HepG2 (cell line): ENCODE measurements around the gene RERE. TPM values are rescaled to one million over a fixed set of nuclear protein-coding genes. Genes with fewer than 3 reads are reported as not detected.

Source experiments
- ATF2 ChIP-seq: sonication (generic); formaldehyde crosslinking; IDR thresholded peaks from 2 replicates; pipeline ENCODE4 v1.4.0; 2020; ENCODE audit warnings: missing genetic modification reagents
- ATM ChIP-seq: fragments of 450-650 bp; IDR thresholded peaks from 2 replicates; pipeline ENCODE4 v1.7.1; 2017; ENCODE audit warnings: mild to moderate bottlenecking, borderline replicate concordance
- CAMTA2 ChIP-seq: sonication (generic); formaldehyde crosslinking; IDR thresholded peaks from 2 replicates; pipeline ENCODE4 v1.4.0; 2020; ENCODE audit warnings: mild to moderate bottlenecking, missing genetic modification reagents, borderline replicate concordance
- HIVEP1 ChIP-seq: sonication (generic); formaldehyde crosslinking; IDR thresholded peaks from 2 replicates; pipeline ENCODE4 v1.4.0; 2020; ENCODE audit warnings: mild to moderate bottlenecking, missing genetic modification reagents
- HNRNPLL ChIP-seq: fragments of 200-400 bp; formaldehyde crosslinking; IDR thresholded peaks from 2 replicates; pipeline ENCODE4 v1.6.1; 2017; ENCODE audit warnings: mild to moderate bottlenecking, low read depth, low read length; ENCODE audit not compliant: poor library complexity, severe bottlenecking
- IKZF5 ChIP-seq: IDR thresholded peaks from 2 replicates; pipeline ENCODE4 v1.6.1; 2018; ENCODE audit warnings: missing genetic modification reagents, mild to moderate bottlenecking, missing compliant biosample characterization
- NR1H2 ChIP-seq: sonication (generic); formaldehyde crosslinking; IDR thresholded peaks from 2 replicates; pipeline ENCODE4 v1.8.1; 2022; ENCODE audit warnings: low read depth, missing genetic modification reagents, borderline replicate concordance
- SSRP1 ChIP-seq: IDR thresholded peaks from 2 replicates; pipeline ENCODE4 v1.6.1; 2016; ENCODE audit warnings: control low read depth
- TAF15 ChIP-seq: fragments of 200-400 bp; formaldehyde crosslinking; IDR thresholded peaks from one replicate; pipeline ENCODE4 v1.6.1; 2018; ENCODE audit warnings: mild to moderate bottlenecking, low read depth, low read length; ENCODE audit not compliant: poor library complexity, severe bottlenecking
- TEAD2 ChIP-seq: sonication (generic); formaldehyde crosslinking; IDR thresholded peaks from 2 replicates; pipeline ENCODE4 v1.9.0; 2021; ENCODE audit warnings: missing genetic modification reagents
- U2AF2 ChIP-seq: fragments of 200-400 bp; formaldehyde crosslinking; IDR thresholded peaks from 2 replicates; pipeline ENCODE4 v1.6.1; 2017; ENCODE audit warnings: low read depth, mild to moderate bottlenecking, low read length
- ZBTB25 ChIP-seq: IDR thresholded peaks from 2 replicates; pipeline ENCODE4 v1.6.1; 2018; ENCODE audit warnings: missing genetic modification reagents
- ZFP41 ChIP-seq: sonication (generic); formaldehyde crosslinking; IDR thresholded peaks from 2 replicates; pipeline ENCODE4 v1.4.0; 2020; ENCODE audit warnings: mild to moderate bottlenecking, missing genetic modification reagents, borderline replicate concordance
- ZNF276 ChIP-seq: sonication (generic); formaldehyde crosslinking; IDR thresholded peaks from 2 replicates; pipeline ENCODE4 v1.4.0; 2020; ENCODE audit warnings: mild to moderate bottlenecking, low read depth, missing genetic modification reagents
- ZNF580 ChIP-seq: IDR thresholded peaks from 2 replicates; pipeline ENCODE4 v1.6.1; 2016; ENCODE audit warnings: low read depth, borderline replicate concordance
- ZNF607 ChIP-seq: sonication (generic); formaldehyde crosslinking; IDR thresholded peaks from 2 replicates; pipeline ENCODE4 v1.5.1; 2020; ENCODE audit warnings: missing genetic modification reagents, mild to moderate bottlenecking, borderline replicate concordance
- ZNF703 ChIP-seq: sonication (generic); formaldehyde crosslinking; IDR thresholded peaks from 2 replicates; pipeline ENCODE4 v1.5.1; 2020; ENCODE audit warnings: missing genetic modification reagents, mild to moderate bottlenecking, moderate library complexity, borderline replicate concordance
- ZNF710 ChIP-seq: sonication (generic); formaldehyde crosslinking; IDR thresholded peaks from 2 replicates; pipeline ENCODE4 v1.5.0; 2020; ENCODE audit warnings: mild to moderate bottlenecking, missing genetic modification reagents, borderline replicate concordance
- ZNF75D ChIP-seq: sonication (generic); formaldehyde crosslinking; IDR thresholded peaks from 2 replicates; pipeline ENCODE4 v1.8.1; 2023; ENCODE audit warnings: missing genetic modification reagents, mild to moderate bottlenecking, borderline replicate concordance
- ZNF816 ChIP-seq: sonication (generic); formaldehyde crosslinking; IDR thresholded peaks from 2 replicates; pipeline ENCODE4 v1.8.0; 2022; ENCODE audit warnings: missing genetic modification reagents, mild to moderate bottlenecking, borderline replicate concordance
- polyA plus RNA-seq, 8 experiments: library from polyadenylated mRNA; depleted of rRNA in 3 of 8; stranded (reverse) in 7 of 8; unstranded in 1 of 8; fragments of >200 nt; fragmentation: Illumina TruSeq in 4 of 8; extraction: Trizol in 4 of 8; gene quantifications; 2 replicates each; pipeline versions ENCODE4 v1.2.1 to v1.2.3, GENCODE V29; 2011 to 2016; ENCODE audit warnings: low read depth in 4 of 8, missing spikeins in 1 of 8, mixed read lengths in 1 of 8; ENCODE audit not compliant: insufficient read depth in 1 of 8
- total RNA-seq, 5 experiments: library from RNA; depleted of rRNA; stranded (reverse); fragments of >200 nt; fragmentation: Illumina TruSeq; extraction: Trizol; gene quantifications; 2 replicates each; pipeline ENCODE4 v1.2.3, GENCODE V29; 2016; ENCODE audit warnings: low read depth in 1 of 5

RERE gene
- total and polyA plus RNA-seq, 2 of the 13 experiments (the other 11 are each of a cell fraction or from before 2014, with no cell fraction given), result 18.3 to 21.9 TPM

GRCh38 chr1:8314346-8315280, 502.8 kb downstream of the RERE start (continued):
- TF ChIP-seq ATM (no peak), ZNF75D (no peak), ZBTB25 (CRISPR knock-in tag) (no peak), NR1H2 (no peak), TEAD2 (no peak), ZNF607 (no peak), ZNF710 (CRISPR knock-in tag) (peak; percentile 71), HNRNPLL (no peak), CAMTA2 (CRISPR knock-in tag) (no peak), ZNF276 (CRISPR knock-in tag) (no peak), IKZF5 (peak; percentile 45; the same call in 1 of the 2 replicates), TAF15 (no peak), ATF2 (0 out of 2 replicates have a peak, but pooled peaks have one; percentile 28), SSRP1 (CRISPR knock-in tag) (no peak), ZFP41 (CRISPR knock-in tag) (no peak), HIVEP1 (CRISPR knock-in tag) (no peak), ZNF580 (CRISPR knock-in tag) (peak; percentile 71; the same call in 1 of the 2 replicates), ZNF703 (no peak), U2AF2 (no peak), ZNF816 (CRISPR knock-in tag) (no peak)
